GM23338 (cell line): ENCODE results near the gene UBE2S. TPM values are rescaled to one million over a fixed set of nuclear protein-coding genes. Genes with fewer than 3 reads are reported as not detected.
A peak's percentile ranks its signal among the peaks of the same experiment; 100 is the strongest.

Experiments used
- ATAC-seq: fragments of 200-7000 bp; cut with Tn5 transposase; 3 replicates; pipeline ENCODE4 v1.9.1; 2020
- DNase-seq: peaks from one replicate; pipeline ENCODE4 v3.0.0-alpha.2; 2015; ENCODE audit warnings: low spot score
- H2AFZ ChIP-seq: fragments of 200-600 bp; sonication (generic); 2 replicates; pipeline ENCODE4 v1.8.0; 2016; ENCODE audit warnings: antibody characterized with exemption, mild to moderate bottlenecking, moderate library complexity
- H3F3A ChIP-seq: fragments of 200-600 bp; sonication (generic); replicated peaks from 2 replicates; pipeline ENCODE4 v1.8.0; 2017; ENCODE audit warnings: antibody characterized with exemption, mixed run types, low read depth
- H3K27ac ChIP-seq: fragments of 200-600 bp; sonication (generic); 2 replicates; pipeline ENCODE4 v1.6.1; 2016; ENCODE audit warnings: low read depth
- H3K27me3 ChIP-seq: fragments of 200-600 bp; sonication (generic); 2 replicates; pipeline ENCODE4 v1.8.0; 2016; ENCODE audit warnings: mild to moderate bottlenecking, mixed run types, moderate library complexity; ENCODE audit not compliant: insufficient read depth
- H3K36me3 ChIP-seq: fragments of 200-600 bp; sonication (generic); 2 replicates; pipeline ENCODE4 v1.8.0; 2016; ENCODE audit warnings: mild to moderate bottlenecking; ENCODE audit not compliant: insufficient read depth
- H3K4me1 ChIP-seq: fragments of 200-600 bp; sonication (generic); 2 replicates; pipeline ENCODE4 v1.8.0; 2016; ENCODE audit warnings: mild to moderate bottlenecking, moderate library complexity; ENCODE audit not compliant: insufficient read depth
- H3K4me2 ChIP-seq: fragments of 200-600 bp; sonication (generic); 2 replicates; pipeline ENCODE4 v1.7.1; 2017; ENCODE audit warnings: mixed run types
- H3K4me3 ChIP-seq: fragments of 200-600 bp; sonication (generic); 2 replicates; pipeline ENCODE4 v1.6.1; 2016; ENCODE audit warnings: mixed run types
- H3K79me2 ChIP-seq: fragments of 200-600 bp; sonication (generic); replicated peaks from 2 replicates; pipeline ENCODE4 v1.8.0; 2017; ENCODE audit warnings: mild to moderate bottlenecking; ENCODE audit not compliant: insufficient read depth
- H3K9me2 ChIP-seq: fragments of 200-600 bp; sonication (generic); 2 replicates; pipeline ENCODE4 v1.8.0; 2017; ENCODE audit not compliant: insufficient read depth
- H4K20me1 ChIP-seq: fragments of 200-600 bp; sonication (generic); replicated peaks from 2 replicates; pipeline ENCODE4 v1.8.0; 2017; ENCODE audit warnings: mild to moderate bottlenecking; ENCODE audit not compliant: insufficient read depth
- H3K27ac Mint-ChIP-seq: 2 replicates; pipeline ENCODE4 v1.8.0; 2020; ENCODE audit warnings: inconsistent platforms, mild to moderate bottlenecking, moderate library complexity, mixed read lengths
- H3K27me3 Mint-ChIP-seq: 3 replicates; pipeline ENCODE4 v1.8.0; 2022; ENCODE audit warnings: low read depth, mild to moderate bottlenecking, moderate library complexity, mixed read lengths, inconsistent platforms; ENCODE audit not compliant: insufficient read depth, poor library complexity
- H3K36me3 Mint-ChIP-seq: 3 replicates; pipeline ENCODE4 v1.8.0; 2021; ENCODE audit warnings: low read depth, mild to moderate bottlenecking, inconsistent platforms, moderate library complexity, mixed read lengths
- H3K4me1 Mint-ChIP-seq: 3 replicates; pipeline ENCODE4 v1.8.0; 2020; ENCODE audit warnings: mild to moderate bottlenecking, inconsistent platforms, mixed read lengths
- H3K4me3 Mint-ChIP-seq: 3 replicates; pipeline ENCODE4 v1.8.0; 2021; ENCODE audit warnings: moderate library complexity, mild to moderate bottlenecking, inconsistent platforms, mixed read lengths
- H3K9me3 Mint-ChIP-seq: 3 replicates; pipeline ENCODE4 v1.8.0; 2020; ENCODE audit warnings: moderate library complexity, mild to moderate bottlenecking, inconsistent platforms, mixed read lengths
- CREB1 ChIP-seq: fragments of 250-450 bp; sonication (Bioruptor Pico); IDR thresholded peaks from 2 replicates; pipeline ENCODE4 v1.5.0; 2020; ENCODE audit warnings: low read depth, mild to moderate bottlenecking, moderate library complexity
- EZH2 ChIP-seq: fragments of 200-600 bp; sonication (generic); IDR thresholded peaks from one replicate; pipeline ENCODE4 v1.8.0; 2017; ENCODE audit warnings: antibody characterized with exemption, mild to moderate bottlenecking, low read depth; ENCODE audit not compliant: unreplicated experiment
- EZH2phosphoT487 ChIP-seq: fragments of 200-600 bp; sonication (generic); IDR thresholded peaks from one replicate; pipeline ENCODE4 v1.8.1; 2018; ENCODE audit warnings: antibody characterized with exemption; ENCODE audit not compliant: unreplicated experiment
- POLR2AphosphoS5 ChIP-seq: IDR thresholded peaks from 2 replicates; pipeline ENCODE4 v1.6.1; 2016; ENCODE audit warnings: antibody characterized with exemption, low read depth
- STAT1 ChIP-seq: IDR thresholded peaks from one replicate; pipeline ENCODE4 v1.6.1; 2016; ENCODE audit warnings: antibody characterized with exemption; ENCODE audit not compliant: unreplicated experiment
- ZNF114 ChIP-seq: fragments of 250-450 bp; sonication (Bioruptor Pico); IDR thresholded peaks from 2 replicates; pipeline ENCODE4 v1.5.0; 2020; ENCODE audit warnings: mild to moderate bottlenecking, moderate library complexity
- ZNF331 ChIP-seq: fragments of 250-450 bp; sonication (Bioruptor Pico); IDR thresholded peaks from 2 replicates; pipeline ENCODE4 v1.5.0; 2020; ENCODE audit warnings: low read depth, mild to moderate bottlenecking, moderate library complexity
- polyA plus RNA-seq: library from polyadenylated mRNA; unstranded; fragments of >200 nt; fragmentation: Nextera tagmentation; extraction: Ambion mirVana; gene quantifications from 2 replicates; pipeline ENCODE4 v1.2.1, GENCODE V29; 2016
- total RNA-seq: library from RNA; depleted of rRNA; stranded (reverse); fragments of >200 nt; shearing (Covaris generic); gene quantifications from 2 replicates; pipeline ENCODE4 v1.2.3, GENCODE V29; 2014
- TF ChIP-seq, protein P1 (sequence below), 2 experiments: fragments of 200-600 bp in 1 of 2; sonication (generic) in 1 of 2; conservative IDR thresholded peaks; 2 replicates each; pipeline versions ENCODE4 v1.5.1 to v1.6.1; 2016 to 2017; ENCODE audit warnings: antibody characterized with exemption in 2 of 2, low read depth in 2 of 2, mild to moderate bottlenecking in 2 of 2, moderate library complexity in 1 of 2

UBE2S gene
- total and polyA plus RNA-seq, 2 experiments from 2014 or later: 363 to 533 TPM

DNA sequence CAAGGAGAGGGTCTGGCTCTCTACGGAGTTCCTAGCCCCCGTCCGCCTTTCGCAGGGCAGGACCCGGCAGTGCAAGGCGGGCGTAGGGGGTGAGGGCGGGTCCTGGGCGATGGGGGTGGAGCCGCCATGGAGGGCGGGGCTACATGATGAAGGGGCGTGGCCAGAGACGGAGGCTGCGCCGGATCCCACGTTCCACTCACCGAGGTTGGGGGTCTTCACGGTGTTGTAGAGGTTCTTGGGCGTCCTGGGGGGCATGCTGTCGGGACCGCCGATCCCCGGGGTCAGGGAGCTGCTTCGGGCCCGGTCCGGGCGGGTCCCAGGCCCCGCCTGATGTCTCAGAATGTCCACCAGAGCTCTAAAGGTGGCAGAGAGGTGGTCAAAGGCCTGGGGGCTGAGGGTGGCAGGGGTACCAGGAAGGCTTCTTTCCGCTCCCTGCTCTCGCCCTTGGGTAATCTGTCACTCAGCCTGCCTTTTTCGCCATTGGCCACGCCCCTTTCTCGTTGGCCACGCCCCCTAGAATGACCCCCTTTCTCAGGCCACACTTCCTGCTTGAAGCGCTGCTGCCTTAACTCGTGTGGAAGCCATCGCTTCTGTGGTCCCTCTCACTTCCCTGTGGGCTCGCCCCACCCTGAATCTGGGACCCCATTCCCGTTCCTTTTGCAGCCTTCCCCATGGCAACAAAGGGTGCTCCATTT lies 33.0 kb upstream of the UBE2S start:
- Histone ChIP-seq H3K4me1 (peaks cover 12% of the 10 kb centered on the region; the same call in 1 of the 2 replicates), H3F3A (peaks cover 9% of the 10 kb centered on the region), H3K36me3 (no peaks in the 10 kb centered on the region), H3K27me3 (peaks cover 74% of the 10 kb centered on the region), H4K20me1 (no peaks in the 10 kb centered on the region), H2AFZ (peak overlapping the region; percentile 92), H3K27ac (no peak overlapping the region), H3K4me3 (peak overlapping the region; percentile 67), H3K79me2 (no peaks in the 10 kb centered on the region), H3K4me2 (peak overlapping the region; percentile 87), H3K9me2 (no peaks in the 10 kb centered on the region)
- no peaks in the 10 kb centered on the region; the same call in none of the 3 replicates for H3K9me3 Mint-ChIP-seq
- H3K36me3 Mint-ChIP-seq: no peaks in the 10 kb centered on the region; the same call in 2 of the 3 replicates
- DNase-seq: peak; percentile 89
- TF ChIP-seq CREB1 (CRISPR knock-in tag) (no peak), POLR2AphosphoS5 (peak; percentile 38)
- peak overlapping the region; percentile 73 for H3K4me3 Mint-ChIP-seq
- H3K27ac Mint-ChIP-seq: no peak overlapping the region
- peaks cover 75% of the 10 kb centered on the region for H3K27me3 Mint-ChIP-seq
- H3K4me1 Mint-ChIP-seq: peaks cover 25% of the 10 kb centered on the region
- peak; percentile 48 for ATAC-seq

DNA sequence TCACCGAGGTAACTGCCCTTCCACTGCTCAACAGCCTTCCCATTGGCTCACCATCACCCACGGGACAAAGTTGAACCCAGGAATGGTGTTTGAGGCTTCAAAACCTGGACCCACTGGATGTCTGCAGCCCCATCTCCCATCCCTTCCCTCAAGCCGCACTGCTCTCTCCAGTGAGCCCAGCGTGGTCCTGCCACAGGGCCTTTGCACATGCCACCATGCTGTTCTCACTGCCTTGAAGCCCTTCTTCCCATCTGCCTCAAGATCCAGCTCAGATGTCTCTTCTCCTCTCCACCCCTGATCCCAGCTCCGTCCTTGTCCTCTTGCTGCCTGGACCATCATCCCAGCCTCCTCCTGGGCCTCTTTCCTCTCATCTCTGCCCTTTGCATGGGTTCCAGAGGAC lies 31.5 kb upstream of the UBE2S start:
- Histone ChIP-seq H3F3A (peaks cover 9% of the 10 kb centered on the region), H3K36me3 (no peaks in the 10 kb centered on the region), H3K4me2 (no peak overlapping the region), H3K27me3 (peaks cover 59% of the 10 kb centered on the region), H3K9me2 (no peaks in the 10 kb centered on the region), H3K27ac (no peak overlapping the region), H3K4me1 (peaks cover 12% of the 10 kb centered on the region; the same call in 1 of the 2 replicates), H3K79me2 (no peaks in the 10 kb centered on the region), H2AFZ (no peak overlapping the region), H4K20me1 (no peaks in the 10 kb centered on the region), H3K4me3 (no peak overlapping the region)
- Mint-ChIP-seq H3K27ac (no peak overlapping the region), H3K27me3 (peaks cover 60% of the 10 kb centered on the region), H3K9me3 (no peaks in the 10 kb centered on the region; the same call in none of the 3 replicates), H3K4me3 (no peak overlapping the region; the same call in 2 of the 3 replicates), H3K4me1 (peaks cover 23% of the 10 kb centered on the region), H3K36me3 (no peaks in the 10 kb centered on the region; the same call in 2 of the 3 replicates)
- ATAC-seq (no peak), DNase-seq (no peak)
- TF ChIP-seq, protein P1, sequence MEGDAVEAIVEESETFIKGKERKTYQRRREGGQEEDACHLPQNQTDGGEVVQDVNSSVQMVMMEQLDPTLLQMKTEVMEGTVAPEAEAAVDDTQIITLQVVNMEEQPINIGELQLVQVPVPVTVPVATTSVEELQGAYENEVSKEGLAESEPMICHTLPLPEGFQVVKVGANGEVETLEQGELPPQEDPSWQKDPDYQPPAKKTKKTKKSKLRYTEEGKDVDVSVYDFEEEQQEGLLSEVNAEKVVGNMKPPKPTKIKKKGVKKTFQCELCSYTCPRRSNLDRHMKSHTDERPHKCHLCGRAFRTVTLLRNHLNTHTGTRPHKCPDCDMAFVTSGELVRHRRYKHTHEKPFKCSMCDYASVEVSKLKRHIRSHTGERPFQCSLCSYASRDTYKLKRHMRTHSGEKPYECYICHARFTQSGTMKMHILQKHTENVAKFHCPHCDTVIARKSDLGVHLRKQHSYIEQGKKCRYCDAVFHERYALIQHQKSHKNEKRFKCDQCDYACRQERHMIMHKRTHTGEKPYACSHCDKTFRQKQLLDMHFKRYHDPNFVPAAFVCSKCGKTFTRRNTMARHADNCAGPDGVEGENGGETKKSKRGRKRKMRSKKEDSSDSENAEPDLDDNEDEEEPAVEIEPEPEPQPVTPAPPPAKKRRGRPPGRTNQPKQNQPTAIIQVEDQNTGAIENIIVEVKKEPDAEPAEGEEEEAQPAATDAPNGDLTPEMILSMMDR (conservative IDR thresholded peaks at IDR 0.05; ENCODE audit: low read depth in 2 of 2): no peak
- TF ChIP-seq STAT1 (no peak), ZNF114 (CRISPR knock-in tag) (no peak), EZH2 (no peak), EZH2phosphoT487 (no peak), POLR2AphosphoS5 (no peak), ZNF331 (CRISPR knock-in tag) (no peak)
